Choroid plexus epithelial cell (primary cell): Measurements from ENCODE around the gene ARL5C.

Experiments used
- DNase-seq: peaks from one replicate; pipeline ENCODE4 v3.0.0-alpha.2; 2010; ENCODE audit warnings: low read depth
- H3K4me3 ChIP-seq: 2 replicates; pipeline ENCODE4 v1.5.1; 2011; ENCODE audit warnings: low read depth, mild to moderate bottlenecking, control low read depth, low read length, moderate library complexity
- CTCF ChIP-seq: conservative IDR thresholded peaks from 2 replicates; pipeline ENCODE4 v1.5.1; 2011; ENCODE audit warnings: low read depth, mild to moderate bottlenecking, control low read depth, inconsistent platforms, low read length, moderate library complexity

The ARL5C gene

GRCh38 chr17:39141915-39142664 is 23.9 kb downstream of the ARL5C start:
- DNase-seq: no peak
- no peak for TF ChIP-seq CTCF

GRCh38 chr17:39141294-39141693 is 24.7 kb downstream of the ARL5C start:
- no peak for DNase-seq
- H3K4me3 ChIP-seq: no peak overlapping the region
- TF ChIP-seq CTCF: no peak

More at GRCh38 chr17:39141915-39142664, 23.9 kb downstream of the ARL5C start:
- H3K4me3 ChIP-seq: no peak overlapping the region

- no peak for TF ChIP-seq CTCF
- no peak for DNase-seq
Measured at GRCh38 chr17:39139561-39139960, 26.4 kb downstream of the ARL5C start.

GRCh38 chr17:39139161-39139511 is 26.8 kb downstream of the ARL5C start:
- peak; percentile 64 for DNase-seq
- no peak overlapping the region for H3K4me3 ChIP-seq
- TF ChIP-seq CTCF: no peak

More at GRCh38 chr17:39139561-39139960, 26.4 kb downstream of the ARL5C start:
- no peak overlapping the region for H3K4me3 ChIP-seq

- no peak for TF ChIP-seq CTCF
- no peak overlapping the region for H3K4me3 ChIP-seq
- no peak for DNase-seq
Measured at GRCh38 chr17:39138431-39139160, 27.4 kb downstream of the ARL5C start.

- DNase-seq: no peak
- H3K4me3 ChIP-seq: no peak overlapping the region
- no peak for TF ChIP-seq CTCF
Measured at GRCh38 chr17:39134878-39135277, 31.1 kb downstream of the ARL5C start.

- no peak overlapping the region for H3K4me3 ChIP-seq
- peak; percentile 64 for DNase-seq
- no peak for TF ChIP-seq CTCF
Measured at GRCh38 chr17:39132192-39132610, 33.8 kb downstream of the ARL5C start.
